Endothelial cell of umbilical vein (primary cell): Measurements from ENCODE around the gene PRUNE2. TPM values are rescaled to one million over a fixed set of nuclear protein-coding genes. Genes with fewer than 3 reads are reported as not detected.

ENCODE experiments used
- BruUV-seq: library from RNA; stranded (reverse); fragments of 400-500 nt; replicated peaks from 2 replicates; lab custom pipeline; 2021; lab: Mats Ljungman, UMichigan
- CTCF ChIA-PET: fragments of 300-600, 350-600 bp; sonication (Branson Sonifier 250); formaldehyde crosslinking; loops from one replicate; lab custom pipeline; 2021; ENCODE audit warnings: antibody characterized with exemption, inconsistent platforms; lab: Charles Lee
- POLR2A ChIA-PET: fragments of 300-600, 350-600 bp; sonication (Branson Sonifier 250); formaldehyde crosslinking; loops from one replicate; lab custom pipeline; 2021; ENCODE audit warnings: antibody characterized with exemption, inconsistent platforms; lab: Charles Lee
- DNase-seq: peaks from one replicate; pipeline ENCODE4 v3.0.0-alpha.2; 2011; ENCODE audit warnings: low read depth, low spot score
- FAIRE-seq: peaks from 2 replicates; lab custom pipeline; 2011; peaks lifted over from hg19 to GRCh38; lab: Jason Lieb, UNC
- H2AFZ ChIP-seq: 2 replicates; pipeline ENCODE4 v1.6.0; 2012; ENCODE audit warnings: low read depth, low read length, control low read depth, inconsistent platforms
- H3K27ac ChIP-seq: 2 replicates; pipeline ENCODE4 v1.5.1; 2011; ENCODE audit warnings: low read depth, mild to moderate bottlenecking, control low read depth, low read length, moderate library complexity; ENCODE audit not compliant: insufficient read depth
- H3K27me3 ChIP-seq, 2 experiments: 2 replicates each; pipeline versions ENCODE4 v1.6.0 to v1.6.1; 2011; ENCODE audit warnings: low read length in 2 of 2, mixed read lengths in 1 of 2; ENCODE audit not compliant: control insufficient read depth in 2 of 2, insufficient read depth in 2 of 2
- H3K36me3 ChIP-seq, 2 experiments: 2 replicates in 1 of 2; 3 replicates in 1 of 2; pipeline ENCODE4 v1.5.1; 2011; ENCODE audit warnings: low read length in 2 of 2, mild to moderate bottlenecking in 1 of 2, moderate library complexity in 1 of 2; ENCODE audit not compliant: control insufficient read depth in 2 of 2, insufficient read depth in 2 of 2; ENCODE audit errors: extremely low read depth in 1 of 2
- H3K4me1 ChIP-seq: 3 replicates; pipeline ENCODE4 v1.5.1; 2011; ENCODE audit warnings: mild to moderate bottlenecking, low read length; ENCODE audit not compliant: control insufficient read depth, insufficient read depth; ENCODE audit errors: extremely low read depth
- H3K4me2 ChIP-seq: 2 replicates; pipeline ENCODE4 v1.6.1; 2011; ENCODE audit warnings: low read length, control low read depth, mixed read lengths; ENCODE audit not compliant: insufficient read depth
- H3K4me3 ChIP-seq, 3 experiments: fragments of 200-600 bp in 1 of 3; sonication (generic), shearing (Covaris generic) in 1 of 3; replicated peaks in 1 of 3; 2 replicates each; pipeline ENCODE4 v1.5.1; 2011 to 2016; ENCODE audit warnings: control low read depth in 3 of 3, low read length in 3 of 3, mild to moderate bottlenecking in 2 of 3, inconsistent platforms in 1 of 3, low read depth in 1 of 3, moderate library complexity in 1 of 3; ENCODE audit not compliant: insufficient read depth in 1 of 3
- H3K79me2 ChIP-seq: 2 replicates; pipeline ENCODE4 v1.6.0; 2012; ENCODE audit warnings: low read length, inconsistent platforms; ENCODE audit not compliant: control insufficient read depth, insufficient read depth
- H3K9ac ChIP-seq: replicated peaks from 2 replicates; pipeline ENCODE3; 2011; ENCODE audit warnings: low read length, control low read depth; ENCODE audit not compliant: insufficient read depth; ENCODE audit errors: extremely low read depth
- H3K9me1 ChIP-seq: replicated peaks from 3 replicates; pipeline ENCODE4 v1.6.0; 2011; ENCODE audit warnings: mild to moderate bottlenecking, low read length; ENCODE audit not compliant: control insufficient read depth, insufficient read depth; ENCODE audit errors: extremely low read depth
- H3K9me3 ChIP-seq: replicated peaks from 2 replicates; pipeline ENCODE4 v1.5.1; 2012; ENCODE audit warnings: low read length, inconsistent platforms; ENCODE audit not compliant: control insufficient read depth, insufficient read depth
- H4K20me1 ChIP-seq: replicated peaks from 2 replicates; pipeline ENCODE3; 2011; ENCODE audit warnings: mild to moderate bottlenecking, low read length; ENCODE audit not compliant: control insufficient read depth, insufficient read depth; ENCODE audit errors: extremely low read depth
- FOS ChIP-seq: IDR thresholded peaks from 2 replicates; pipeline ENCODE4 v1.6.1; 2011; ENCODE audit warnings: mild to moderate bottlenecking, low read length, moderate library complexity, borderline replicate concordance; ENCODE audit not compliant: insufficient read depth
- GATA2 ChIP-seq: IDR thresholded peaks from 2 replicates; pipeline ENCODE4 v1.7.0; 2011; ENCODE audit warnings: low read depth, mild to moderate bottlenecking, moderate library complexity, mixed read lengths, low read length; ENCODE audit not compliant: insufficient read length, insufficient read depth
- POLR2A ChIP-seq: IDR thresholded peaks from 2 replicates; pipeline ENCODE4 v1.6.1; 2012; ENCODE audit warnings: low read depth, mild to moderate bottlenecking, control low read depth, low read length
- POLR2AphosphoS5 ChIP-seq: IDR thresholded peaks from 2 replicates; pipeline ENCODE4 v1.6.1; 2012; ENCODE audit warnings: low read depth, mild to moderate bottlenecking, control low read depth, low read length, moderate library complexity; ENCODE audit not compliant: insufficient read depth
- dilution Hi-C: fragments of 300-500 bp; cut with MboI; formaldehyde crosslinking; loops from one replicate; pipeline ENCODE4 v1.15.0; 2019; ENCODE audit warnings: low sequenced_read_pairs; ENCODE audit not compliant: extremely low pct_ligation_motif_present
- intact Hi-C: fragments of 100-400 bp; cut with micrococcal nuclease; formaldehyde crosslinking; loops from one replicate; pipeline ENCODE4 v1.10.0; 2022
- polyA plus RNA-seq, 4 experiments: library from polyadenylated mRNA; depleted of rRNA in 3 of 4; stranded (reverse) in 3 of 4; unstranded in 1 of 4; fragments of >200 nt; gene quantifications; 2 replicates each; pipeline versions ENCODE4 v1.2.1 to v1.2.3, GENCODE V29; 2011 to 2012; ENCODE audit warnings: missing spikeins in 1 of 4
- total RNA-seq: library from RNA; stranded (reverse); gene quantifications from 2 replicates; pipeline ENCODE4 v1.2.3, GENCODE V29; 2021

The PRUNE2 gene
- total and polyA plus RNA-seq, 2 donors (not counting 3 experiments of a cell fraction or from before 2014, with no cell fraction given): 15.8 to 21.7 TPM

GRCh38 chr9:76644171-76644570 lies 261.7 kb downstream of the PRUNE2 start:
- Histone ChIP-seq H2AFZ (no peak overlapping the region), H3K9ac (no peak overlapping the region), H3K4me2 (no peak overlapping the region), H3K9me1 (no peaks in the 10 kb centered on the region), H3K4me3 (no peak overlapping the region), H3K4me1 (peaks cover 3% of the 10 kb centered on the region), H3K9me3 (no peaks in the 10 kb centered on the region), H3K27ac (no peak overlapping the region), H3K36me3 (peaks cover 0 to 3% of the 10 kb centered on the region in 2 experiments), H4K20me1 (no peaks in the 10 kb centered on the region), H3K79me2 (no peaks in the 10 kb centered on the region), H3K27me3 (no peaks in the 10 kb centered on the region)
- no TSS peak for BruUV-seq
- ChIA-PET CTCF (interaction anchor here (2.5 kb wide), 1 partner anchor 14 kb away, joined by 7 read pairs; no protein-coding TSS in a partner anchor), POLR2A (no interaction called here)
- FAIRE-seq (no peak), DNase-seq (no peak)
- TF ChIP-seq FOS (no peak), POLR2A (no peak)
- intact Hi-C loops: no loop called here
- dilution Hi-C loops: no loop called here

DNA sequence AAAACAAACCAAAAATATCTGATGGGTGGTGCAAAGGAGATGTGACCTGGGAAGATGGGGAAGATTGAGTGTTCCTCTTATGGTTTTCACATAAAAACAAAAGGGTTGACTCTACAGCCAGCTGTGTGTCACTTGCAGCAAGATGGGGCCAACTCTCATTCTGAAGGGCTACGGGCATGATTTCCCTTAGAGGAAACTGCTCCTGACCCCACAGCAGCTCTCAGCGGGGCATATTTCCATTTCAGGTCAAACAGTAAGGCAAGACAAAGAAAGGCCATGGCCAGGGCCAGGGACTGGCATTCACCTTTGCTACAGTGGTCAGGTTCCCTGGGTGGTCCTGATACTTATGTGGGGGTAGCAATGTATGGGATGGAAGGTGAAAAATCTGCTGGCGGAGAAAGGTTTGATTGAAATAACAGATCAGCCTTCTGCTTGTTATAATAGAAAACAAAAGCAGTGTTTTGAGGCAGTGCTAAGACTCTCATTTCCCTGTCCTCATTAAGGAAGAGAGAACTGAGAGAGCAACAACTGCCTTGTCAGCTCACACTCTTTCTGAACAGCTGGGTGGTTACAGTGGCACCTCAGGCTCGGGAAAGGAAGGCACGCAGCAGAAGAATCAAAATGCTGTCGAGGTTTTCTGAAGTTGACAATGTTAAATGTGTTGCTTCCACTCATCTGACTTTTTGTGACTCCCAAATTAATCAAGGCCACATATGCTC lies 262.4 kb downstream of the PRUNE2 start:
- no TSS peak for BruUV-seq
- Histone ChIP-seq H3K4me3 (no peak overlapping the region), H3K4me1 (peaks cover 3% of the 10 kb centered on the region), H4K20me1 (no peaks in the 10 kb centered on the region), H3K4me2 (no peak overlapping the region), H3K27ac (no peak overlapping the region), H3K36me3 (peaks cover 0 to 3% of the 10 kb centered on the region in 2 experiments), H3K27me3 (no peaks in the 10 kb centered on the region), H2AFZ (no peak overlapping the region), H3K9me1 (no peaks in the 10 kb centered on the region), H3K79me2 (no peaks in the 10 kb centered on the region), H3K9me3 (no peaks in the 10 kb centered on the region), H3K9ac (no peak overlapping the region)
- ChIA-PET CTCF (interaction anchor here (0.6 to 1.2 kb wide), 3 partner anchors 11 to 250 kb away, joined by 3 read pairs; no protein-coding TSS in a partner anchor), POLR2A (no interaction called here)
- DNase-seq (peak; percentile 41), FAIRE-seq (no peak)
- dilution Hi-C loops: no loop called here
- TF ChIP-seq GATA2 (no peak), POLR2AphosphoS5 (no peak)
- intact Hi-C loops: no loop called here
